HepG2 (cell line): ENCODE results near the gene RPGRIP1. TPM values are rescaled to one million over a fixed set of nuclear protein-coding genes. Genes with fewer than 3 reads are reported as not detected.

Experiments used
- MIXL1 ChIP-seq: IDR thresholded peaks from 2 replicates; pipeline ENCODE4 v1.6.1; 2016
- PCBP2 ChIP-seq: fragments of 200-400 bp; formaldehyde crosslinking; optimal IDR thresholded peaks from 2 replicates; pipeline ENCODE3; 2018; ENCODE audit warnings: low read length, low read depth; ENCODE audit not compliant: poor library complexity, severe bottlenecking
- SMARCE1 ChIP-seq: fragments of 450-650 bp; IDR thresholded peaks from 2 replicates; pipeline ENCODE4 v1.6.1; 2017; ENCODE audit warnings: borderline replicate concordance
- ZIK1 ChIP-seq: sonication (generic); formaldehyde crosslinking; IDR thresholded peaks from 2 replicates; pipeline ENCODE4 v1.5.0; 2020; ENCODE audit warnings: mild to moderate bottlenecking, low read depth, missing genetic modification reagents, borderline replicate concordance
- ZNF605 ChIP-seq: sonication (generic); formaldehyde crosslinking; IDR thresholded peaks from 2 replicates; pipeline ENCODE4 v1.8.0; 2022; ENCODE audit warnings: mild to moderate bottlenecking, missing genetic modification reagents
- polyA plus RNA-seq, 8 experiments: library from polyadenylated mRNA; depleted of rRNA in 3 of 8; stranded (reverse) in 7 of 8; unstranded in 1 of 8; fragments of >200 nt; fragmentation: Illumina TruSeq in 4 of 8; extraction: Trizol in 4 of 8; gene quantifications; 2 replicates each; pipeline versions ENCODE4 v1.2.1 to v1.2.3, GENCODE V29; 2011 to 2016; ENCODE audit warnings: low read depth in 4 of 8, missing spikeins in 1 of 8, mixed read lengths in 1 of 8; ENCODE audit not compliant: insufficient read depth in 1 of 8
- total RNA-seq, 5 experiments: library from RNA; depleted of rRNA; stranded (reverse); fragments of >200 nt; fragmentation: Illumina TruSeq; extraction: Trizol; gene quantifications; 2 replicates each; pipeline ENCODE4 v1.2.3, GENCODE V29; 2016; ENCODE audit warnings: low read depth in 1 of 5
- TF ChIP-seq, protein P1 (sequence below): sonication (generic); formaldehyde crosslinking; IDR thresholded peaks from 2 replicates; pipeline ENCODE4 v1.8.0; 2022; ENCODE audit warnings: mild to moderate bottlenecking, missing genetic modification reagents
- TF ChIP-seq, protein P2 (sequence below): sonication (generic); formaldehyde crosslinking; IDR thresholded peaks from 2 replicates; pipeline ENCODE4 v1.4.0; 2020; ENCODE audit warnings: missing genetic modification reagents, borderline replicate concordance
- TF ChIP-seq, protein P3 (sequence below): sonication (generic); formaldehyde crosslinking; IDR thresholded peaks from 2 replicates; pipeline ENCODE4 v1.4.0; 2020; ENCODE audit warnings: mild to moderate bottlenecking, missing genetic modification reagents
- TF ChIP-seq, protein P4 (sequence below): fragments of 450-650 bp; IDR thresholded peaks from 2 replicates; pipeline ENCODE4 v1.6.1; 2017
- TF ChIP-seq, protein P5 (sequence below): sonication (generic); formaldehyde crosslinking; IDR thresholded peaks from 2 replicates; pipeline ENCODE4 v1.4.0; 2020; ENCODE audit warnings: missing genetic modification reagents, borderline replicate concordance
- TF ChIP-seq, protein P6 (sequence below), 2 experiments: sonication (generic) in 1 of 2; formaldehyde crosslinking in 1 of 2; IDR thresholded peaks; 2 replicates each; pipeline versions ENCODE4 v1.5.1 to v1.6.1; 2011 to 2020; ENCODE audit warnings: borderline replicate concordance in 1 of 2, low read depth in 1 of 2, low read length in 1 of 2, mild to moderate bottlenecking in 1 of 2, missing genetic modification reagents in 1 of 2, moderate library complexity in 1 of 2
- TF ChIP-seq, protein P7 (sequence below): IDR thresholded peaks from 2 replicates; pipeline ENCODE4 v1.6.1; 2016; ENCODE audit warnings: low read depth, borderline replicate concordance

Gene RPGRIP1
- total and polyA plus RNA-seq, 2 of the 13 experiments (the other 11 are each of a cell fraction or from before 2014, with no cell fraction given) = 0.13 to 1.1 TPM

DNA sequence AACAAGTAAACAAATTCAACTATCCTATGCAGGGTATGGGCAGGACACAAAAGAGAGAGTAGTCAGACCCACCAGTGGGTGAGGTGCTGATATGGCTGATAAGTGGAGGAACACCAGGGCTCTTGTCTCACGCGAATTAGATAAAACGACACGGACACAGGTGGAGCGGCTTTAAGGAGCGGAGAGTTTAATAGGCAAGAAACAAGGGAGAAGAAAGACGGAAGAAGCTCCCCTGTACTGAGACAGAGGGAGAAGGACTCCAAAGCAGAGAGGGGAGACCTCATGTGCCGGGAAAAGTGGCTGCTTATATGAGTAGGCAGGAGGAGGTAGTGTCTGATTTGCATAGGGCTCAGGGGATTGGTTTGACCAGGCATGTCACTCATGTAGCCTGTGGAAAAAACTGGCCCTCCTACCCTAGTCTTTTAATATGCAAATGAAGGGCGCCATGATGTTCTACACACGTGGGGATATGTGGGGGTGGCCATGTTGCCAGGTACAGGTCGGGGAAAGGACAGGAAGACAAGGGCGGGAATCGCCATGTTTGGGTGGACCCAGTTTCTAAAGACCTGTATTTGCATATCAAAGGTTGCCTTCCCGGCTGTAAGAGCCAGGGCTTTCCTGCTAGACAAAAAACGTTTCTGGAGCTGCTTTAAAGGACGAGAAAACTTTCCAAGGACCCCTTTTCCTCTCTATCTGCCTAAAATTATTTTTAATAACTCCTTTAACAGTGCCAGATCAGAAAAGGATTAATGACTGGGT, 28.8 kb downstream of the RPGRIP1 start (continued):
- TF ChIP-seq, protein P1, sequence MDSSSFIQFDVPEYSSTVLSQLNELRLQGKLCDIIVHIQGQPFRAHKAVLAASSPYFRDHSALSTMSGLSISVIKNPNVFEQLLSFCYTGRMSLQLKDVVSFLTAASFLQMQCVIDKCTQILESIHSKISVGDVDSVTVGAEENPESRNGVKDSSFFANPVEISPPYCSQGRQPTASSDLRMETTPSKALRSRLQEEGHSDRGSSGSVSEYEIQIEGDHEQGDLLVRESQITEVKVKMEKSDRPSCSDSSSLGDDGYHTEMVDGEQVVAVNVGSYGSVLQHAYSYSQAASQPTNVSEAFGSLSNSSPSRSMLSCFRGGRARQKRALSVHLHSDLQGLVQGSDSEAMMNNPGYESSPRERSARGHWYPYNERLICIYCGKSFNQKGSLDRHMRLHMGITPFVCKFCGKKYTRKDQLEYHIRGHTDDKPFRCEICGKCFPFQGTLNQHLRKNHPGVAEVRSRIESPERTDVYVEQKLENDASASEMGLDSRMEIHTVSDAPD = no peak
- peak; percentile 88; the same call in 1 of the 2 replicates for TF ChIP-seq ZIK1 (CRISPR knock-in tag)
- TF ChIP-seq, protein P2, sequence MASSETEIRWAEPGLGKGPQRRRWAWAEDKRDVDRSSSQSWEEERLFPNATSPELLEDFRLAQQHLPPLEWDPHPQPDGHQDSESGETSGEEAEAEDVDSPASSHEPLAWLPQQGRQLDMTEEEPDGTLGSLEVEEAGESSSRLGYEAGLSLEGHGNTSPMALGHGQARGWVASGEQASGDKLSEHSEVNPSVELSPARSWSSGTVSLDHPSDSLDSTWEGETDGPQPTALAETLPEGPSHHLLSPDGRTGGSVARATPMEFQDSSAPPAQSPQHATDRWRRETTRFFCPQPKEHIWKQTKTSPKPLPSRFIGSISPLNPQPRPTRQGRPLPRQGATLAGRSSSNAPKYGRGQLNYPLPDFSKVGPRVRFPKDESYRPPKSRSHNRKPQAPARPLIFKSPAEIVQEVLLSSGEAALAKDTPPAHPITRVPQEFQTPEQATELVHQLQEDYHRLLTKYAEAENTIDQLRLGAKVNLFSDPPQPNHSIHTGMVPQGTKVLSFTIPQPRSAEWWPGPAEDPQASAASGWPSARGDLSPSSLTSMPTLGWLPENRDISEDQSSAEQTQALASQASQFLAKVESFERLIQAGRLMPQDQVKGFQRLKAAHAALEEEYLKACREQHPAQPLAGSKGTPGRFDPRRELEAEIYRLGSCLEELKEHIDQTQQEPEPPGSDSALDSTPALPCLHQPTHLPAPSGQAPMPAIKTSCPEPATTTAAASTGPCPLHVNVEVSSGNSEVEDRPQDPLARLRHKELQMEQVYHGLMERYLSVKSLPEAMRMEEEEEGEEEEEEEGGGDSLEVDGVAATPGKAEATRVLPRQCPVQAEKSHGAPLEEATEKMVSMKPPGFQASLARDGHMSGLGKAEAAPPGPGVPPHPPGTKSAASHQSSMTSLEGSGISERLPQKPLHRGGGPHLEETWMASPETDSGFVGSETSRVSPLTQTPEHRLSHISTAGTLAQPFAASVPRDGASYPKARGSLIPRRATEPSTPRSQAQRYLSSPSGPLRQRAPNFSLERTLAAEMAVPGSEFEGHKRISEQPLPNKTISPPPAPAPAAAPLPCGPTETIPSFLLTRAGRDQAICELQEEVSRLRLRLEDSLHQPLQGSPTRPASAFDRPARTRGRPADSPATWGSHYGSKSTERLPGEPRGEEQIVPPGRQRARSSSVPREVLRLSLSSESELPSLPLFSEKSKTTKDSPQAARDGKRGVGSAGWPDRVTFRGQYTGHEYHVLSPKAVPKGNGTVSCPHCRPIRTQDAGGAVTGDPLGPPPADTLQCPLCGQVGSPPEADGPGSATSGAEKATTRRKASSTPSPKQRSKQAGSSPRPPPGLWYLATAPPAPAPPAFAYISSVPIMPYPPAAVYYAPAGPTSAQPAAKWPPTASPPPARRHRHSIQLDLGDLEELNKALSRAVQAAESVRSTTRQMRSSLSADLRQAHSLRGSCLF (CRISPR knock-in tag) = no peak
- no peak for TF ChIP-seq SMARCE1
- TF ChIP-seq, protein P3, sequence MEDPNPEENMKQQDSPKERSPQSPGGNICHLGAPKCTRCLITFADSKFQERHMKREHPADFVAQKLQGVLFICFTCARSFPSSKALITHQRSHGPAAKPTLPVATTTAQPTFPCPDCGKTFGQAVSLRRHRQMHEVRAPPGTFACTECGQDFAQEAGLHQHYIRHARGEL (CRISPR knock-in tag) = no peak
- 0 out of 2 replicates have a peak, but pooled peaks have one; percentile 12 for TF ChIP-seq MIXL1 (CRISPR knock-in tag)
- peak; percentile 66; the same call in 1 of the 2 replicates for TF ChIP-seq ZNF605
- TF ChIP-seq, protein P4, sequence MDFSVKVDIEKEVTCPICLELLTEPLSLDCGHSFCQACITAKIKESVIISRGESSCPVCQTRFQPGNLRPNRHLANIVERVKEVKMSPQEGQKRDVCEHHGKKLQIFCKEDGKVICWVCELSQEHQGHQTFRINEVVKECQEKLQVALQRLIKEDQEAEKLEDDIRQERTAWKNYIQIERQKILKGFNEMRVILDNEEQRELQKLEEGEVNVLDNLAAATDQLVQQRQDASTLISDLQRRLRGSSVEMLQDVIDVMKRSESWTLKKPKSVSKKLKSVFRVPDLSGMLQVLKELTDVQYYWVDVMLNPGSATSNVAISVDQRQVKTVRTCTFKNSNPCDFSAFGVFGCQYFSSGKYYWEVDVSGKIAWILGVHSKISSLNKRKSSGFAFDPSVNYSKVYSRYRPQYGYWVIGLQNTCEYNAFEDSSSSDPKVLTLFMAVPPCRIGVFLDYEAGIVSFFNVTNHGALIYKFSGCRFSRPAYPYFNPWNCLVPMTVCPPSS = no peak
- TF ChIP-seq, protein P5, sequence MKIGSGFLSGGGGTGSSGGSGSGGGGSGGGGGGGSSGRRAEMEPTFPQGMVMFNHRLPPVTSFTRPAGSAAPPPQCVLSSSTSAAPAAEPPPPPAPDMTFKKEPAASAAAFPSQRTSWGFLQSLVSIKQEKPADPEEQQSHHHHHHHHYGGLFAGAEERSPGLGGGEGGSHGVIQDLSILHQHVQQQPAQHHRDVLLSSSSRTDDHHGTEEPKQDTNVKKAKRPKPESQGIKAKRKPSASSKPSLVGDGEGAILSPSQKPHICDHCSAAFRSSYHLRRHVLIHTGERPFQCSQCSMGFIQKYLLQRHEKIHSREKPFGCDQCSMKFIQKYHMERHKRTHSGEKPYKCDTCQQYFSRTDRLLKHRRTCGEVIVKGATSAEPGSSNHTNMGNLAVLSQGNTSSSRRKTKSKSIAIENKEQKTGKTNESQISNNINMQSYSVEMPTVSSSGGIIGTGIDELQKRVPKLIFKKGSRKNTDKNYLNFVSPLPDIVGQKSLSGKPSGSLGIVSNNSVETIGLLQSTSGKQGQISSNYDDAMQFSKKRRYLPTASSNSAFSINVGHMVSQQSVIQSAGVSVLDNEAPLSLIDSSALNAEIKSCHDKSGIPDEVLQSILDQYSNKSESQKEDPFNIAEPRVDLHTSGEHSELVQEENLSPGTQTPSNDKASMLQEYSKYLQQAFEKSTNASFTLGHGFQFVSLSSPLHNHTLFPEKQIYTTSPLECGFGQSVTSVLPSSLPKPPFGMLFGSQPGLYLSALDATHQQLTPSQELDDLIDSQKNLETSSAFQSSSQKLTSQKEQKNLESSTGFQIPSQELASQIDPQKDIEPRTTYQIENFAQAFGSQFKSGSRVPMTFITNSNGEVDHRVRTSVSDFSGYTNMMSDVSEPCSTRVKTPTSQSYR (CRISPR knock-in tag) = peak; percentile 27; the same call in 1 of the 2 replicates
- TF ChIP-seq PCBP2 = no peak
- TF ChIP-seq, protein P6, sequence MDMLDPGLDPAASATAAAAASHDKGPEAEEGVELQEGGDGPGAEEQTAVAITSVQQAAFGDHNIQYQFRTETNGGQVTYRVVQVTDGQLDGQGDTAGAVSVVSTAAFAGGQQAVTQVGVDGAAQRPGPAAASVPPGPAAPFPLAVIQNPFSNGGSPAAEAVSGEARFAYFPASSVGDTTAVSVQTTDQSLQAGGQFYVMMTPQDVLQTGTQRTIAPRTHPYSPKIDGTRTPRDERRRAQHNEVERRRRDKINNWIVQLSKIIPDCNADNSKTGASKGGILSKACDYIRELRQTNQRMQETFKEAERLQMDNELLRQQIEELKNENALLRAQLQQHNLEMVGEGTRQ (IDR thresholded peaks at IDR 0.05; ENCODE audit: low read depth, low read length) = peak; percentile 50; the same call in 1 of the 2 replicates
- TF ChIP-seq, protein P6 (CRISPR knock-in tag; IDR thresholded peaks at IDR 0.05; ENCODE audit: borderline replicate concordance) = peak; percentile 72
- TF ChIP-seq, protein P7, sequence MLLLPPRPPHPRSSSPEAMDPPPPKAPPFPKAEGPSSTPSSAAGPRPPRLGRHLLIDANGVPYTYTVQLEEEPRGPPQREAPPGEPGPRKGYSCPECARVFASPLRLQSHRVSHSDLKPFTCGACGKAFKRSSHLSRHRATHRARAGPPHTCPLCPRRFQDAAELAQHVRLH = peak; percentile 19; the same call in 1 of the 2 replicates
